Stimulated activated naive B cell treated with anti-CD40 and anti-IgM and Interleukin-4, amounts not matched to agents 10 μg/mL and 1 μg/mL and 100 μg/mL, for 72 hours (primary cell): ENCODE measurements around the gene TAC4.
"Not testable (repeated sequence)": the region's sequence is repeated elsewhere in the genome, so short reads cannot be mapped to it uniquely, and the experiment has no call there.

Experiments
- ATAC-seq, 2 donors: fragments of 150-1000 bp; cut with Tn5 transposase; replicated peaks; 2 replicates each; pipeline ENCODE4 v1.10.0; 2021; ENCODE audit warnings: moderate library complexity in 1 of 2
- DNase-seq: peaks from one replicate; pipeline ENCODE4 v3.0.0; 2021
- H3K27ac Mint-ChIP-seq: one replicate; pipeline ENCODE4 v1.8.0; 2022; ENCODE audit warnings: mild to moderate bottlenecking, mixed read lengths
- H3K27me3 Mint-ChIP-seq, 2 donors: one replicate each; pipeline ENCODE4 v1.8.0; 2022; ENCODE audit warnings: mixed read lengths in 2 of 2
- H3K36me3 Mint-ChIP-seq, 2 donors: one replicate each; pipeline ENCODE4 v1.8.0; 2022; ENCODE audit warnings: mixed read lengths in 2 of 2, mild to moderate bottlenecking in 1 of 2
- H3K4me1 Mint-ChIP-seq, 2 donors: one replicate each; pipeline ENCODE4 v1.8.0; 2022; ENCODE audit warnings: mixed read lengths in 2 of 2, mild to moderate bottlenecking in 1 of 2
- H3K4me3 Mint-ChIP-seq, 2 donors: one replicate each; pipeline ENCODE4 v1.8.0; 2022; ENCODE audit warnings: mild to moderate bottlenecking in 2 of 2, mixed read lengths in 2 of 2, moderate library complexity in 1 of 2
- H3K9me3 Mint-ChIP-seq, 2 donors: one replicate each; pipeline ENCODE4 v1.8.0; 2022; ENCODE audit warnings: mixed read lengths in 2 of 2, mild to moderate bottlenecking in 1 of 2

Gene TAC4

DNA sequence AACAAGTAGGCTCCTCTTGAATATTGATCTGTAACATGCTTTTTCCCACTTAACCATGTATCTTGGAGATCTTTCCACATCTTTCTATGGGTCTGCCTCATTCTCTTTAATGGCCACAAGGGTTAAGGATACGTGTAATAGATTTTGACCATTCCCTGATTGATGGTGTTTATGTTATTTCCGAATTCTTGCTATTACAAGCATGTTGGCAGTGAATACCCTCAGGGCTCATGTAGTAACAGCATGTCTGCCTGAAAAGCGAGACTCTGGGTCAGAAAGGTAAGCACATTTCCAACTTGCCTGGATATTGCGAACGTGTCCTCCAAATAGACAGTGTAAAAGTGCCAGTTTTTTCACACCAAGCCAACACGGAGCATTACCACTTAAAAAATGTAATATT is 5.0 kb downstream of the TAC4 start:
- peaks cover 28 to 51% of the 10 kb centered on the region in 2 donors for H3K36me3 Mint-ChIP-seq
- no peaks in the 10 kb centered on the region for H3K9me3 Mint-ChIP-seq
- no peak overlapping the region for H3K27ac Mint-ChIP-seq

DNA sequence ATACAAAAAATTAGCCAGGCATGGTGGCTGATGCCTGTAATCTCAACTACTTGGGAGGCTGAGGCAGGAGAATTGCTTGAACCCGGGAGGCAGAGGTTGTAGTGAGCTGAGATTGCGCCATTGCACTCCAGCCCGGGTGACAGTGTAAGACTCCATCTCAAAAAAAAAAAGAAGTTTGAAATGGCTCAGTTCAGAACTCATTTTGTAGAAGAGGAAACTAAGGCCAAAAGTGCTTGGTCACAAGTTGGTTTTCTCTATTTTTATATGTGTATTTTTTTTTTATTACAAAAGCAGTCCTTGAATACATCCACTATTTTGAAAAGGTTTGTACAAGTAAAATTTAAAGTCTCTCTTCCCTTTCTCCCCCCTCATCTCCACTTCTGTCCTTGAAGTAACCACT is 5.5 kb downstream of the TAC4 start:
- ATAC-seq (no peak), DNase-seq (no peak)
- no peaks in the 10 kb centered on the region for H3K27me3 Mint-ChIP-seq
- no peak overlapping the region for H3K27ac Mint-ChIP-seq
- H3K36me3 Mint-ChIP-seq: peaks cover 32 to 52% of the 10 kb centered on the region in 2 donors
- H3K4me1 Mint-ChIP-seq: peaks cover 6 to 7% of the 10 kb centered on the region in 2 donors
- no peak overlapping the region for H3K4me3 Mint-ChIP-seq
- H3K9me3 Mint-ChIP-seq: no peaks in the 10 kb centered on the region

More for the DNA sequence above, 5.0 kb downstream of the TAC4 start:
- no peak for DNase-seq
- no peak overlapping the region for H3K4me3 Mint-ChIP-seq
- H3K27me3 Mint-ChIP-seq: no peaks in the 10 kb centered on the region
- H3K4me1 Mint-ChIP-seq: peaks cover 6 to 7% of the 10 kb centered on the region in 2 donors
- no peak for ATAC-seq

DNA sequence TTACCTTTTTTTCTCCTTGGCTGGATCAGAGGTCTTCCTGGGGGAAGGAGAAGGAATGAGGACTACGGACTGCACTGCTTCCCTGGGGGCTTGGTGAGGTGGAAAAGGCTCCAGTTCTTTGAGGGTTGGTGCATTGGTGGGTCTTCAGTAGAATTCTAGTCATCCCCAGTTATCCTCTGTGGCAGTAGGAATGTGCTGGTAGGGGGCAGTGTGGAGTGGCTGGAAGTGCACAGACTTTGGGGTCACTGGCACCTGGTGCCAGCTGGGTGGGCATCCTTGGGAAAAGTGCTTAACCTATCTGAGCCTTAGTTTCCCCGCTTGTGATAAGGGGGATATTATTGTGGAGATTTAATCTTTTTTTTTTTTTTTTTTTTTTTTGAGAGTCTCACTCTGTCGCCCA is 6.3 kb downstream of the TAC4 start:
- Mint-ChIP-seq H3K27me3 (no peaks in the 10 kb centered on the region), H3K36me3 (peaks cover 32 to 56% of the 10 kb centered on the region in 2 donors), H3K9me3 (no peaks in the 10 kb centered on the region), H3K4me3 (no peak overlapping the region), H3K27ac (no peak overlapping the region), H3K4me1 (peaks cover 6 to 7% of the 10 kb centered on the region in 2 donors)
- DNase-seq (no peak), ATAC-seq (no peak)

DNA sequence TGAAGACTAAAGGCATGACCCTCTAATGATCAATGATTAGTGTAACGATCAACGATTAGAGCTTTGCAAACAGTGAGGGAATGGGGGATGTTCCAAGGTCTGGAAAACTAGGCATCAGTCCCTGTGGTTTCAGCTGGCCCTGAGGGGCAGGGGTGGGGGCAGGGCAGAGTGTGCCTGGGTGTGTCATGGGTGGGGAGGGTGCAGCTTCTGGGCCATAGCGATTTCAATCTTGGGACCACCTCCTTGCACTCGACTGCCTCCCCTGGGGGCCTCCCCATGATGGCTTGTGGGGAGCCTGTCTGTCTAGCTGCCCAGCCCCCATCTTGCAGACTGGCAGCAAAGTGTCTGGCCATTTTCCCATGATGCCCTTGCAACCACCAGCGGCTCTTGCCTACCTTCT is 8.4 kb downstream of the TAC4 start:
- DNase-seq (no peak), ATAC-seq (no peak)
- no peak overlapping the region for H3K4me3 Mint-ChIP-seq
- H3K27me3 Mint-ChIP-seq: no peaks in the 10 kb centered on the region
- H3K9me3 Mint-ChIP-seq: no peaks in the 10 kb centered on the region
- peaks cover 12 to 13% of the 10 kb centered on the region in 2 donors for H3K4me1 Mint-ChIP-seq
- no peak overlapping the region for H3K27ac Mint-ChIP-seq
- H3K36me3 Mint-ChIP-seq: peaks cover 45 to 64% of the 10 kb centered on the region in 2 donors

DNA sequence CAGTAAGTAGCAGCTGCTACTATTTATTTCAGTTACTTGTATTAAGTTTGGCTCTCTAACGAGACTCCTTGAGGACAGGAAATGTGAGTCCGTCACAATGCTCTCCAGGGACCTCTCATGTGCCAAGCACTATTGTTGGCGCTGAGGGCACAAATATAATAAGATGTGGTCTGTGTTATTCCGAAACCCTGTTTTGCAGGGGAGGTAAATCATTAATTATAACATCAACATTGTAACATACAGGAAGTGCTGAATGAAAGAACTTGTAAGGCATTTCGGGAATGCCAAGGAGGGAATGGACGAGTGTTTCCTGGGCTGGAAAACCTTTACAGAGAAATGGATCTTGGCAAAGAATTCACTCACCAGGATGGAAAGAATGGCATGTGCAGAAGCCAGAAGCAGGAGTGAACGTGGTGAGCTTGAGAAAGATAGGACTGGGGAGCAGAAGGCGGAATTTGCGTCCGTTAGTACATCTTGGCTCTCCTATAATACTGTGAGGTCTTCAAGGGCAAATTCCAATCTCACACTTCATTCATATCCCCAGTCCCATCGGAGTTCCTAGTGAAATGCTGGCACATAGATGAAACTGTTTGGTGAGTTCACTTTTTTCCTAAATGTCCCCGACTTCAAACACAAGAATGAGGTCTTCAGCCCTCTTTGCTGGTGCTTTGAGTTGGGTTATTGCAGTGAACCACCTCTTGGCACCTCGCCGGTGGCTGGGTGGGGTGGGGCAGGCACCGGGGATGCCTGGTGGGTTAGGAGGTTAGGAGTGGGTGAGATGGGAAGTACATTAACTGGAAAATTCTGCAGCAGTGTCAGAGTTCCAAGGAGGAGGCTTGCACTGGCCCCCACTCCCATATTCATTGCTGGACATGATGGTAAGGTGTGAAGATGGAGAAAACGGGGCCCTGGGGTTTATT is 11.5 kb downstream of the TAC4 start:
- ATAC-seq: peak; percentile 45 to 68
- H3K9me3 Mint-ChIP-seq: no peaks in the 10 kb centered on the region
- no peak overlapping the region for H3K27ac Mint-ChIP-seq
- H3K27me3 Mint-ChIP-seq: no peaks in the 10 kb centered on the region
- no peak for DNase-seq
- no peak overlapping the region for H3K4me3 Mint-ChIP-seq
- peaks cover 46 to 69% of the 10 kb centered on the region in 2 donors for H3K36me3 Mint-ChIP-seq
- peaks cover 10 to 12% of the 10 kb centered on the region in 2 donors for H3K4me1 Mint-ChIP-seq

DNA sequence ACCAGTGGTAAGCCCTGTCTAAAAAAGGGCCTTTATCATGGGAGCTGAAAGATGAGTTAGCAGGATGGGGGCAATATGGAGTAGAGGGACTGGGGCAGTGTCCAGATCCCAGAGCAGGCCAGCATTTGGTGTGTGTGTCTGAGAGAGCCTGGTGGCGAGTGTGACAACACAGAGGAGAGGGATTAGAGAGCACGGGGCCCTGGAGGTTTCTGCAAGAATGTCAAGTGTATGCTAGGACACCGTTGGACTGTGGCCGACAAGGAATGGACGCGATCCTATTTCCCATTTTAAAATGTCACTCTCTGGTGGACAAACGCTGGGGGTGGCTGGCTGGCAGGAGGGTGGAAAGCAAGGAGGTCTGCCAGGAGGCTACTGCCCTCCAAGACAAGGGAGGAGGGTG is 12.4 kb downstream of the TAC4 start:
- Mint-ChIP-seq H3K36me3 (peaks cover 49 to 73% of the 10 kb centered on the region in 2 donors), H3K4me3 (no peak overlapping the region)

DNA sequence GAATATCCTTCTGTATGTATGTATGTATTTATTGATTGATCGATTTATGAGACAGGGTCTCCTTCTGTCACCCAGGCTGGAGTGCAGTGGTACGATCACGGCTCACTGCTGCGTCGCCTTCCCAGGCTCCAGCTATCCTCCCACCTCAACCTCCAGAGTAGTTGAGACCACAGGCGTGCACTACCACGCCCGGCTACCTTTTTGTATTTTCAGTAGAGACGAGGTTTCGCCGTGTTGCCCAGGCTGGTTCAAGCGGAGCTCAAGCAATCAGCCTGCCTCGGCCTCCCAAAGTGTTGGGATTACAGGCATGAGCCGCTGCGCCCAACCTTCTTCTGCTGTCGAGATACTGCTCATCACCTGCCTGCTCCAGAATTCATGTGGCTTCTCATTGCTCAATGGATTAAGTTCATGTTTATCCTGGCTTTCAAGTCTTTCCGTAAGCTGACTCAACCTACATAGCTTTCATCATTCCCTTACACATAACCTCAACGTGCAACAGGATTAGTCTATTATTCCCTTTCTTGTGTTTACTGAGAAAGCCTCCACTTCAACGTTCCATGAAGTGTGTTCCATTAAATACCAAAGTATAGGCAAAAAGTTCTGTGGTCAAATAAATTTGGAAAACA is 13.6 kb downstream of the TAC4 start:
- Mint-ChIP-seq H3K27me3 (no peaks in the 10 kb centered on the region), H3K27ac (no peak overlapping the region), H3K4me1 (peaks cover 9 to 12% of the 10 kb centered on the region in 2 donors), H3K9me3 (no peaks in the 10 kb centered on the region), H3K36me3 (peaks cover 47 to 72% of the 10 kb centered on the region in 2 donors), H3K4me3 (no peak overlapping the region)
- ATAC-seq: no peak
- no peak for DNase-seq

More for the DNA sequence above, 12.4 kb downstream of the TAC4 start:
- ATAC-seq (no peak), DNase-seq (no peak)
- Mint-ChIP-seq H3K27ac (no peak overlapping the region), H3K27me3 (no peaks in the 10 kb centered on the region), H3K9me3 (no peaks in the 10 kb centered on the region), H3K4me1 (peaks cover 10 to 12% of the 10 kb centered on the region in 2 donors)

DNA sequence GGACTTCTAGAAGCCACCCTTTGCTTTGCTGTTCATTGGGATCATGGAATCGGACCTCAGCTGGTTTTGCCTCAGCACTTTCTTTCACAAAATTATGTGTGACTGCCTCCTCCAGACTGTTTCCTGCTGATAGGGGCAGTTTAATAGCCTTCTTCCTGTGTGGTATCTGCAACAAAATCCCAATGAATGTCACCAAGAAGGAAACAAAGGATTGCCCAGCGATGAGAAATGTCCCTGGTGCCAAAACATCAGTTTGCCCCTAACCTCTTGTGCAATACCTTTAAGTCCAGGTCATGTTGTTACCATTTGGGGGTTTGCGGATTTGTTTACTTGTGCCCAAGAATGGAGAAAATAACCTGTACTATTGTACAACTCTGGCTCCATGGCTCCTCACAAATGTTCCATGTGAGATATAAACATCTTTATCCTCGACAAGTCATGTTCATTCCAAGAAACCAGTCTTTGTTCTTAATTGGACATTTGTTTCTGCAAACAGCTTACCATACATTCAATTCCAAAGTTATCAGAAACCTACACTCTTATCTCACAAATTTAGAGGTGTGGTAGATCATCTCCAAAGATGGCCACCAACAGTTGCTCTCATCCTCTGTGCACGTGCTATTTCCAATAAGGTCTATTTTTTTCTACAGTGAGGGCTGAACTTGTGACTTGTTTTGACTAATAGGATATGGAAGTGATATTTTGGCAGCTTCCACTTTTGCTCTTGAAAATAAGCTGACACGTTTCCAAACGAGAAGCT is 14.8 kb downstream of the TAC4 start:
- peaks cover 55 to 75% of the 10 kb centered on the region in 2 donors for H3K36me3 Mint-ChIP-seq
- H3K4me3 Mint-ChIP-seq: no peak overlapping the region
- H3K27me3 Mint-ChIP-seq: no peaks in the 10 kb centered on the region
- ATAC-seq (no peak), DNase-seq (no peak)
- H3K27ac Mint-ChIP-seq: peak overlapping the region; percentile 31
- peaks cover 9 to 12% of the 10 kb centered on the region in 2 donors for H3K4me1 Mint-ChIP-seq
- no peaks in the 10 kb centered on the region for H3K9me3 Mint-ChIP-seq

DNA sequence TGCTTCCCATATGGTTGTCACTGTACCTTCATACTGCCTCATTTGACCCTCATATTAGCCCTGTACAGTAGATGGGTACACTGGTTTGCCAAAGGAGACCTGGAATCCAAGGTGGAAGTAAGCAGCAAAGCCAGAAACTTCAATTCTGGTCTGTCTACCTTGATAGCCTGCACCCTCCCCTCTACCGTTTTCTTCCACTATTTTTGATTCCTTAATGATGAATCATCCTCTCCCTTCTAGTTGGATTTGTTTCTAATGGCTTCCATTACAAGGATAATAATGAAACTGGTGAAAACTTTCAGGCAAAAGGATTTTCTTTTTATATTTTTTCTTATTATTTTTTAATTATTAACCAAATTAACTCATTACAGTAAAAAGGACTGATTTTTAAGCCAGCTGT is 17.3 kb downstream of the TAC4 start:
- peaks cover 3 to 4% of the 10 kb centered on the region in 2 donors for H3K4me1 Mint-ChIP-seq
- ATAC-seq: no peak
- H3K36me3 Mint-ChIP-seq: peaks cover 49 to 66% of the 10 kb centered on the region in 2 donors
- no peak overlapping the region for H3K4me3 Mint-ChIP-seq
- no peaks in the 10 kb centered on the region for H3K9me3 Mint-ChIP-seq
- DNase-seq: no peak
- no peak overlapping the region for H3K27ac Mint-ChIP-seq
- H3K27me3 Mint-ChIP-seq: no peaks in the 10 kb centered on the region

DNA sequence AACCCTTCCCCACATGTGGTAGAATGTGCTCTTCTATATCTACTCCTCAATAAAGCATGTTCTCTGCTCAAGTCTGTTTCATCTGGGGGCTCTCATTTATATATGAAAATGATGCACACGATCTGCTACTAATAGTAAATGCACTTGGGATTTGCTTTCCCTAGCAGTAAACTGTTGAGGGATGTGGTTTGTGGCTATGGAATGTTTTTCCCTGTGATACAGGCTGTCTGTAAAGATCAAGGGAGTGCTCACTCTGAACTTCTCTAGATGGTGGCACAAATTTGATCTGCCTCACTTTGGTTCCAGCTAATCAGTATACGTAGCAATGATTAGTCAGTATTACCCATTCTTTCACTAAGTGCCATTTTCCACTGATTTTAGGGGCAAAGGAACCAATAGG is 18.8 kb downstream of the TAC4 start:
- no peaks in the 10 kb centered on the region for H3K27me3 Mint-ChIP-seq
- H3K9me3 Mint-ChIP-seq: no peaks in the 10 kb centered on the region
- no peak overlapping the region for H3K4me3 Mint-ChIP-seq
- H3K27ac Mint-ChIP-seq: no peak overlapping the region
- DNase-seq: no peak
- H3K36me3 Mint-ChIP-seq: peaks cover 41 to 62% of the 10 kb centered on the region in 2 donors
- ATAC-seq: no peak
- no peaks in the 10 kb centered on the region for H3K4me1 Mint-ChIP-seq

DNA sequence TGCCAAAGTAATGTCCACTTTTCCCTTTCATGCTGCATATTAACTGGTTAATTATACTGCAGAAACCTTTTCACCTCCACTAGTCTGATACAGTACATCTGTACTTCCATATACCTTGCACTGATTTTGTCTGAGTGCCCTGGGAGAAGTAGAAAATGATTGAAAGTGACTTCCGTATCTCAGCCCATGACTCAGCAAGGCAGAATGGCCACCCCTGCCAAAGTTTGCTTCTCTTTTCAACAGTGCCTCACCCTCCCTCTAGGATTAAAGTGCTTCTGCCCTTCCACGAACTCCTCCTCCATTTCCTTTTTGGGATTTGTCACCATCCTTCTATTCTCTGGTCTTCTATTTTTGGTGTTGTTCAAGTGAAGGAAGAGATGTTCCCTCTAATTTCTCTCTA is 19.5 kb downstream of the TAC4 start:
- peak overlapping the region; percentile 68 for H3K27ac Mint-ChIP-seq
- H3K36me3 Mint-ChIP-seq: peaks cover 36 to 55% of the 10 kb centered on the region in 2 donors

DNA sequence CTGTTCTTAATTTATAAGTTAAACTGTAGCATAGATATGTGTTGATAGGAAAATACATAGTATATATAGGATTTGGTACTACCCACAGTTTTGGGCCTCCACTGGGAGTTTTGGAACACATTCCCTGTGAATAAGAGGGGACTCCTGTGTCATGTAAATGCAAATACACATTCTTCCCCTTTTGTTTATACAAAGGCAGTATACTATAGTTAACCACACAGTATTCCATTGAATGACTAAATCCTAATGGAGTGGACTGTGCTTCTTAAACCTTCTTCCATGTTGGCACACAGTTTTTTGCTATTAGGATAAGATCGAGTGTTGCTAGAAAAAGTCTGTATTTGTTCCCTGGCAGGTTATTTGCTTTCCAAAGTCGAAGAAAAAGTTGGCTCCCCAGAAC is 22.2 kb downstream of the TAC4 start:
- no peaks in the 10 kb centered on the region for H3K4me1 Mint-ChIP-seq
- H3K9me3 Mint-ChIP-seq: no peaks in the 10 kb centered on the region
- no peak overlapping the region for H3K27ac Mint-ChIP-seq
- H3K4me3 Mint-ChIP-seq: no peak overlapping the region
- DNase-seq (no peak), ATAC-seq (no peak)
- no peaks in the 10 kb centered on the region for H3K27me3 Mint-ChIP-seq
- H3K36me3 Mint-ChIP-seq: peaks cover 38 to 55% of the 10 kb centered on the region in 2 donors

More for the DNA sequence above, 19.5 kb downstream of the TAC4 start:
- ATAC-seq, H3K4me3 Mint-ChIP-seq, DNase-seq, H3K27me3 Mint-ChIP-seq, H3K4me1 Mint-ChIP-seq, H3K9me3 Mint-ChIP-seq: not testable (repeated sequence)

DNA sequence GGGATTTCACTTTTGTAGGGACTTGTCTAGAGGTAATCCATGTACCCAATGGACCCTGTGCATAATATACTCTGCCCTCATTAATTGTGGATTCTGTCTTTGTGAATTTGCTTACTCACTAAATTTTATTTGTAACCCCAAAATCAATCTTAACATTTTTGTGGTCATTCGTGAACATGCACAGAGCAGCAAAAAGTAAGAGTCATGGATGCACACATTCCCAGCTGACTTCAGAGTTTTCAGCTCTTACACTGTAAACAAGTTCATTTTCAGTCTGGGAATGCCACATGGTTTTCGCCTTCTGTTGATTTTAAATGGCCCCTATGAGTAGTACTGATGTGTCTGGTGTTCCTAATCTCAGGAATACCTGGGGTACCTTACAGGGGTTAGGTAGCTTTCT is 24.3 kb downstream of the TAC4 start:
- no peaks in the 10 kb centered on the region for H3K9me3 Mint-ChIP-seq
- no peaks in the 10 kb centered on the region for H3K27me3 Mint-ChIP-seq
- H3K4me1 Mint-ChIP-seq: peaks cover 0 to 3% of the 10 kb centered on the region in 2 donors
- H3K4me3 Mint-ChIP-seq: no peak overlapping the region
- no peak overlapping the region for H3K27ac Mint-ChIP-seq
- peaks cover 32 to 53% of the 10 kb centered on the region in 2 donors for H3K36me3 Mint-ChIP-seq
- no peak for DNase-seq
- ATAC-seq: no peak

DNA sequence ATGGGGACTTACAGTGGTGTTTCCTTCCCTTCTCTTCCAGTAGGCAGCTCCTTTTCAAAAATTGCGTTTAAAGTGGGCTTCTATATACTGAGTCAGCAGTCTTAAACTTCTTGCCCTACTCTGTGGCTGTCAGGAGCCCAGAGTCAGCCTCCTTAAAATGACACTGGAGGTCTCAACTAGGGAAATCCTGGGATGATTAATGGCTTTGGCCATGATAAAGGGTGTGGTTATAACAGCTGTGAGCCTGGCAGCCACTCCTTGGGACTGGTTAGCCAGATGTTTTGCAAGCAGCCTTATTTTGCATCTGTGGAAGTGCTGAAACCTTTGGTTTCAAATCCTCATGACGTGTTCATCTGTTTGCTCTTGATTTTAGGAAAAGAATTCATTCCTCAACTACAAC is 25.0 kb downstream of the TAC4 start:
- no peak overlapping the region for H3K4me3 Mint-ChIP-seq

More for the DNA sequence above, 25.0 kb downstream of the TAC4 start:
- no peaks in the 10 kb centered on the region for H3K9me3 Mint-ChIP-seq
- no peaks in the 10 kb centered on the region for H3K27me3 Mint-ChIP-seq
- peaks cover 25 to 52% of the 10 kb centered on the region in 2 donors for H3K36me3 Mint-ChIP-seq
- no peak for DNase-seq
- no peak for ATAC-seq
- H3K27ac Mint-ChIP-seq: no peak overlapping the region
- H3K4me1 Mint-ChIP-seq: peaks cover 0 to 4% of the 10 kb centered on the region in 2 donors
